Ishikawa (cell line): ENCODE measurements around the gene MIGA2.

Experiments used
- CEBPB ChIP-seq: IDR thresholded peaks from 2 replicates; pipeline ENCODE4 v1.6.1; 2012
- TAF1 ChIP-seq: IDR thresholded peaks from 2 replicates; pipeline ENCODE4 v1.6.1; 2012; ENCODE audit warnings: low read depth, mild to moderate bottlenecking
- TF ChIP-seq, protein P1 (sequence below): IDR thresholded peaks from 2 replicates; pipeline ENCODE4 v1.6.1; 2012

DNA sequence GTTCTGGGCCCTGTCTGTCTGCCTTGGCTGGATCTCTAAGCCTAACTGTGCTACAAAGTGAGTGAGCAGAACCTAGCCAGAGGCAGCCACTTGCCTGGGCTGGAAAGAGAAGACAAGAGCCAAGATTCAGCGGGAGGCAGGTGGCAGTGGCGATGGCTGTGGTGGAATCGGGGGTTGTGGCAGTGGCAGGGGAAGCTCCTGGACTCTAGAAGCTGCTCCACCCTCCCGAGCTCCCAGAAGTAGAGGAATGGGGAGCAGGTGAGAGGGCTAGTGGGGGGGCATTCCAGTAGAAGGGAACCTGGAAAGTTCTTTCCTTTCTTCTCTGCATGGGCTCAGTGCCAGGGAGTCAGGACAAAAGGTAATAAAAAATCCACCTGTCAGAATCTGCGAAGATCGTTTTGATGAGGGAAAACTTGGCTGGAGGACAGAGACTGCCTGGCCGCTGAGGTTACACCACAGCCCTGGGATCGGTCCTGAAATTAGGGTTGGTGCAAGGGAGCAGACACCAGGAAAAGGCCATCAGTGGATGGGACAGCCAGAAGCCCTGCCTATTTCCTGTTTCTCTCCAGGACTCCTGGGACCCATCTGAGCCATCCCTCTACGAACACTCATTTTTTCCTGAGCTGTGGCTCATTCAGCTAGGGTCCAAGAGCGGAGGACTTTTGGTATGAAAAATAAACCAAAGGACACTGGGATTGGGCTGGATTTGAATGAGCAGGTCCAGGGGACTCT is 72.5 kb downstream of the MIGA2 start:
- TF ChIP-seq TAF1 (no peak), CEBPB (no peak)
- TF ChIP-seq, protein P1, sequence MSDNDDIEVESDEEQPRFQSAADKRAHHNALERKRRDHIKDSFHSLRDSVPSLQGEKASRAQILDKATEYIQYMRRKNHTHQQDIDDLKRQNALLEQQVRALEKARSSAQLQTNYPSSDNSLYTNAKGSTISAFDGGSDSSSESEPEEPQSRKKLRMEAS: no peak
